Measurements from ENCODE around the gene HP.

Gene HP

GRCh38 chr16:72024862-72025382 is 29.4 kb upstream of the HP start:
- ChIA-PET CTCF (no interaction called here), POLR2A (ENCODE audit: low non-redundant PET) (no interaction called here)

GRCh38 chr16:72025404-72026114 is 28.7 kb upstream of the HP start:
- ChIA-PET CTCF (no interaction called here), POLR2A (ENCODE audit: low non-redundant PET) (no interaction called here)
- no peak for TF ChIP-seq CTCF (conservative IDR thresholded peaks at IDR 0.05; ENCODE audit: low read depth)
- no peak for DNase-seq (ENCODE audit: low spot score)
- H3K27ac ChIP-seq = peak overlapping the region; percentile 22

More at GRCh38 chr16:72024862-72025382, 29.4 kb upstream of the HP start:
- TF ChIP-seq CTCF (conservative IDR thresholded peaks at IDR 0.05; ENCODE audit: low read depth) = no peak
- DNase-seq (ENCODE audit: low spot score) = no peak
- H3K27ac ChIP-seq = peak overlapping the region; percentile 49

- no peak overlapping the region for H3K27ac ChIP-seq
- ChIA-PET POLR2A (ENCODE audit: low non-redundant PET) (no interaction called here), CTCF (no interaction called here)
- no peak for DNase-seq (ENCODE audit: low spot score)
- no peak for TF ChIP-seq CTCF (conservative IDR thresholded peaks at IDR 0.05; ENCODE audit: low read depth)
These were observed 26.5 kb upstream of the HP start for GRCh38 chr16:72027669-72028378.

GRCh38 chr16:72029567-72030271 is 24.6 kb upstream of the HP start:
- TF ChIP-seq CTCF (conservative IDR thresholded peaks at IDR 0.05; ENCODE audit: low read depth) = no peak
- ChIA-PET POLR2A (ENCODE audit: low non-redundant PET) (no interaction called here), CTCF (no interaction called here)
- DNase-seq (ENCODE audit: low spot score) = no peak
- no peak overlapping the region for H3K27ac ChIP-seq

GRCh38 chr16:72033437-72033836 is 20.9 kb upstream of the HP start:
- H3K27ac ChIP-seq = no peak overlapping the region
- no peak for TF ChIP-seq CTCF (conservative IDR thresholded peaks at IDR 0.05; ENCODE audit: low read depth)
- ChIA-PET POLR2A (ENCODE audit: low non-redundant PET) (no interaction called here), CTCF (no interaction called here)
- DNase-seq (ENCODE audit: low spot score) = no peak

- no peak for TF ChIP-seq CTCF (conservative IDR thresholded peaks at IDR 0.05; ENCODE audit: low read depth)
- H3K27ac ChIP-seq = no peak overlapping the region
- ChIA-PET CTCF (interaction anchor here (0.6 kb wide), 1 partner anchor 13 kb away, joined by 4 read pairs; no protein-coding TSS in a partner anchor), POLR2A (ENCODE audit: low non-redundant PET) (no interaction called here)
- no peak for DNase-seq (ENCODE audit: low spot score)
These were observed 18.2 kb upstream of the HP start for GRCh38 chr16:72036098-72036497.
